Endothelial cell of umbilical vein (primary cell): Measurements from ENCODE around the gene RGP1.

Source experiments
- CTCF ChIP-seq, 2 donors: IDR thresholded peaks; 1 replicate in 1 of 2; 2 replicates in 1 of 2; pipeline ENCODE4 v1.5.1; 2011; ENCODE audit warnings: low read length in 2 of 2, mild to moderate bottlenecking in 2 of 2, moderate library complexity in 2 of 2, control low read depth in 1 of 2, inconsistent platforms in 1 of 2, low read depth in 1 of 2; ENCODE audit not compliant: insufficient read depth in 1 of 2; ENCODE audit errors: extremely low read depth in 1 of 2
- EZH2 ChIP-seq: IDR thresholded peaks from 2 replicates; pipeline ENCODE4 v1.6.1; 2012; ENCODE audit warnings: borderline replicate concordance, low read depth, mild to moderate bottlenecking, moderate library complexity, low read length, inconsistent platforms; ENCODE audit not compliant: severe bottlenecking
- GATA2 ChIP-seq: IDR thresholded peaks from 2 replicates; pipeline ENCODE4 v1.7.0; 2011; ENCODE audit warnings: low read depth, mild to moderate bottlenecking, moderate library complexity, mixed read lengths, low read length; ENCODE audit not compliant: insufficient read length, insufficient read depth
- POLR2AphosphoS5 ChIP-seq: IDR thresholded peaks from 2 replicates; pipeline ENCODE4 v1.6.1; 2012; ENCODE audit warnings: low read depth, mild to moderate bottlenecking, control low read depth, low read length, moderate library complexity; ENCODE audit not compliant: insufficient read depth

DNA sequence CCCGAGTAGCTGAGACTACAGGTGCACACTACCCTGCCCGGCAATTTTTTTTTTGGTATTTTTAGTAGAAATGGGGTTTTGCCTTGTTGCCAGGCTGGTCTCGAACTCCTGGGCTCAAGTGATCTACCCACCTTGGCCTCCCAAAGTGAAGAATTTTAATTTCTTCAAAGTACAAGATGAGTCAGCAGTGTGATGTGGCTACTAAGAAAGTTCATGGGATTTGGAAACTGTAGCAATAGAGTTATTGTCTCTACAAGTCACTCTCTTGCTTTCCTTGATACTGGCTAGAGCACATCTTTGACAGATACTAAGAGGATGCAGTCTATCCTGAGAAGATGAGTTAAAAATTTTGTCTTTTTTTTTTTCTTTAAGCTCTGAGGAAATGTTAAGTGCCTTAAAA is 15.0 kb upstream of the RGP1 start:
- TF ChIP-seq CTCF (IDR thresholded peaks at IDR 0.05; ENCODE audit: extremely low read depth in 1 of 2, insufficient read depth in 1 of 2, low read depth in 1 of 2, low read length in 2 of 2) (no peak), POLR2AphosphoS5 (no peak), GATA2 (no peak), EZH2 (no peak)
